Subcutaneous abdominal adipose tissue (tissue), 5 donors: ENCODE measurements around the gene RPS6KC1.
A peak's percentile ranks its signal among the peaks of the same experiment; 100 is the strongest.
"Not testable (repeated sequence)": the region's sequence is repeated elsewhere in the genome, so short reads cannot be mapped to it uniquely, and the experiment has no call there.

Source experiments
- H3K27ac ChIP-seq: one replicate; pipeline ENCODE4 v1.7.0; 2013; ENCODE audit warnings: low read depth, mild to moderate bottlenecking, inconsistent platforms, low read length, moderate library complexity
- H3K27me3 ChIP-seq, 5 donors: one replicate each; pipeline ENCODE4 v1.7.0; 2013; ENCODE audit warnings: low read length in 5 of 5, inconsistent platforms in 1 of 5; ENCODE audit not compliant: control insufficient read depth in 5 of 5, insufficient read depth in 4 of 5
- H3K36me3 ChIP-seq, 5 donors: one replicate each; pipeline ENCODE4 v1.7.0; 2013; ENCODE audit warnings: low read length in 5 of 5; ENCODE audit not compliant: control insufficient read depth in 5 of 5, insufficient read depth in 5 of 5
- H3K4me1 ChIP-seq, 5 donors: one replicate each; pipeline ENCODE4 v1.7.0; 2013; ENCODE audit warnings: low read length in 5 of 5, mild to moderate bottlenecking in 3 of 5, moderate library complexity in 1 of 5; ENCODE audit not compliant: control insufficient read depth in 5 of 5, insufficient read depth in 5 of 5
- H3K4me3 ChIP-seq, 5 donors: one replicate each; pipeline ENCODE4 v1.7.0; 2013; ENCODE audit warnings: low read length in 5 of 5, low read depth in 1 of 5
- H3K9ac ChIP-seq, 5 donors: one replicate each; pipeline ENCODE4 v1.7.0; 2013; ENCODE audit warnings: low read length in 5 of 5, mild to moderate bottlenecking in 4 of 5, moderate library complexity in 3 of 5
- H3K9me3 ChIP-seq, 5 donors: one replicate each; pipeline ENCODE4 v1.7.0; 2013; ENCODE audit warnings: low read length in 5 of 5; ENCODE audit not compliant: control insufficient read depth in 5 of 5
- donor health status: healthy.
- donor health status: healthy.
- donor health status: healthy.
- donor health status: healthy.
- donor health status: healthy.

The RPS6KC1 gene

GRCh38 chr1:213284626-213285025 lies 233.6 kb downstream of the RPS6KC1 start:
- H3K9ac ChIP-seq: no peak overlapping the region
- no peaks in the 10 kb centered on the region for H3K27me3 ChIP-seq
- no peaks in the 10 kb centered on the region for H3K4me1 ChIP-seq
- H3K9me3 ChIP-seq: no peaks in the 10 kb centered on the region
- no peak overlapping the region for H3K27ac ChIP-seq
- H3K4me3 ChIP-seq: no peak overlapping the region
- no peaks in the 10 kb centered on the region for H3K36me3 ChIP-seq

GRCh38 chr1:213286235-213286634 lies 235.2 kb downstream of the RPS6KC1 start:
- Histone ChIP-seq H3K36me3 (no peaks in the 10 kb centered on the region), H3K27me3 (no peaks in the 10 kb centered on the region), H3K9me3 (no peaks in the 10 kb centered on the region), H3K4me1 (no peaks in the 10 kb centered on the region), H3K27ac (no peak overlapping the region), H3K4me3 (no peak overlapping the region), H3K9ac (no peak overlapping the region)

- H3K27ac ChIP-seq: no peak overlapping the region
- no peaks in the 10 kb centered on the region for H3K27me3 ChIP-seq
- no peaks in the 10 kb centered on the region for H3K9me3 ChIP-seq
- H3K9ac ChIP-seq: no peak overlapping the region
- no peaks in the 10 kb centered on the region for H3K4me1 ChIP-seq
- no peaks in the 10 kb centered on the region for H3K36me3 ChIP-seq
- no peak overlapping the region for H3K4me3 ChIP-seq
These were observed 236.9 kb downstream of the RPS6KC1 start for GRCh38 chr1:213287987-213288386.

- H3K27ac ChIP-seq: no peak overlapping the region
- H3K36me3 ChIP-seq: no peaks in the 10 kb centered on the region
These were observed 240.5 kb downstream of the RPS6KC1 start for GRCh38 chr1:213291526-213291925.

GRCh38 chr1:213292614-213293013 lies 241.6 kb downstream of the RPS6KC1 start:
- H3K9me3 ChIP-seq: peaks cover 0 to 13% (median 10%) of the 10 kb centered on the region in 5 donors
- H3K4me1 ChIP-seq: no peaks in the 10 kb centered on the region

More at GRCh38 chr1:213291526-213291925, 240.5 kb downstream of the RPS6KC1 start:
- no peak overlapping the region for H3K4me3 ChIP-seq
- H3K9me3 ChIP-seq: peaks cover 0 to 3% (median 2%) of the 10 kb centered on the region in 5 donors
- H3K4me1 ChIP-seq: no peaks in the 10 kb centered on the region
- H3K9ac ChIP-seq: no peak overlapping the region
- no peaks in the 10 kb centered on the region for H3K27me3 ChIP-seq

GRCh38 chr1:213295860-213296259 lies 244.8 kb downstream of the RPS6KC1 start:
- Histone ChIP-seq H3K9ac (no peak overlapping the region), H3K27ac (no peak overlapping the region), H3K27me3 (no peaks in the 10 kb centered on the region), H3K36me3 (no peaks in the 10 kb centered on the region), H3K9me3 (peaks cover 0 to 19% (median 10%) of the 10 kb centered on the region in 5 donors), H3K4me1 (no peaks in the 10 kb centered on the region), H3K4me3 (no peak overlapping the region)

More at GRCh38 chr1:213292614-213293013, 241.6 kb downstream of the RPS6KC1 start:
- Histone ChIP-seq H3K4me3 (no peak overlapping the region), H3K27me3 (no peaks in the 10 kb centered on the region), H3K27ac (no peak overlapping the region), H3K36me3 (no peaks in the 10 kb centered on the region), H3K9ac (no peak overlapping the region)

GRCh38 chr1:213296558-213296957 lies 245.5 kb downstream of the RPS6KC1 start:
- peaks cover 0 to 19% (median 10%) of the 10 kb centered on the region in 5 donors for H3K9me3 ChIP-seq
- H3K4me1 ChIP-seq: no peaks in the 10 kb centered on the region

GRCh38 chr1:213297021-213297420 lies 246.0 kb downstream of the RPS6KC1 start:
- Histone ChIP-seq H3K4me3 (peak overlapping the region in 2 of 5 donors; percentile 8 to 17), H3K9me3 (peaks cover 0 to 19% (median 10%) of the 10 kb centered on the region in 5 donors), H3K27ac (no peak overlapping the region), H3K4me1 (no peaks in the 10 kb centered on the region), H3K36me3 (no peaks in the 10 kb centered on the region), H3K9ac (no peak overlapping the region), H3K27me3 (no peaks in the 10 kb centered on the region)

More at GRCh38 chr1:213296558-213296957, 245.5 kb downstream of the RPS6KC1 start:
- no peaks in the 10 kb centered on the region for H3K27me3 ChIP-seq
- no peak overlapping the region for H3K27ac ChIP-seq
- no peaks in the 10 kb centered on the region for H3K36me3 ChIP-seq
- no peak overlapping the region for H3K4me3 ChIP-seq
- no peak overlapping the region for H3K9ac ChIP-seq

- H3K9me3 ChIP-seq: peaks cover 0 to 19% (median 10%) of the 10 kb centered on the region in 5 donors
- H3K36me3 ChIP-seq: no peaks in the 10 kb centered on the region
- H3K27ac ChIP-seq: no peak overlapping the region
- H3K4me1 ChIP-seq: no peaks in the 10 kb centered on the region
- no peaks in the 10 kb centered on the region for H3K27me3 ChIP-seq
- H3K9ac ChIP-seq: no peak overlapping the region
- H3K4me3 ChIP-seq: no peak overlapping the region
These were observed 249.4 kb downstream of the RPS6KC1 start for GRCh38 chr1:213300433-213300832.

- H3K27me3 ChIP-seq, H3K27ac ChIP-seq, H3K36me3 ChIP-seq, H3K4me3 ChIP-seq, H3K4me1 ChIP-seq, H3K9ac ChIP-seq: not testable (repeated sequence)
- peaks cover 0 to 17% (median 7%) of the 10 kb centered on the region in 5 donors for H3K9me3 ChIP-seq
These were observed 250.5 kb downstream of the RPS6KC1 start for GRCh38 chr1:213301524-213301923.

GRCh38 chr1:213303286-213303685 lies 252.2 kb downstream of the RPS6KC1 start:
- no peak overlapping the region for H3K4me3 ChIP-seq
- H3K36me3 ChIP-seq: no peaks in the 10 kb centered on the region
- no peak overlapping the region for H3K9ac ChIP-seq
- peaks cover 0 to 4% (median 0%) of the 10 kb centered on the region in 5 donors for H3K9me3 ChIP-seq
- H3K4me1 ChIP-seq: no peaks in the 10 kb centered on the region
- no peak overlapping the region for H3K27ac ChIP-seq
- no peaks in the 10 kb centered on the region for H3K27me3 ChIP-seq
